Measurements from ENCODE around the gene BTRC.
"Not testable (repeated sequence)": the region's sequence is repeated elsewhere in the genome, so short reads cannot be mapped to it uniquely, and the experiment has no call there.

BTRC gene

GRCh38 chr10:101353692-101354327, at the start of gene BTRC:
BTRC (plus strand) TSS chr10:101354165; CDS start chr10:101354181, 16 bp downstream.
- DNase-seq (ENCODE audit: low read depth, low spot score): peak; percentile 99

DNA sequence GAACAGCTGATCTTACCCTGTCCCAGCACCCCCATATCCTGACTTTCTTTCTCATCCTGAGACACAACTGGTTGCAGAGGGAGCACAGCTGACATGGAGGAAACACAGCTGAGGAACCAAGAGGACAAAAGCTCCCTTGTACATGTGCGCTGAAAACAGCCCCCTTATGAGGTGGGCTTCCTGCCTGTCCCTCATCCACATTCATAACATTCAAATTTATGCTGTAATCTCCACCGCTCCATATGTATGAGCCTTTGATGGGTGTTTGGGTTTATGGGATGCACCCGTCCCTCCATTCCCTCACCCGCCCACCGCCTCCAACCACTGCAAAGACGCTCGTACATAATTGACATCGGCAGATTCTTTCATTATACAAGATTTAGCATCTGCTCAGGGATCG, 49.6 kb upstream of the BTRC start:
- no peak for DNase-seq (ENCODE audit: low read depth, low spot score)

DNA sequence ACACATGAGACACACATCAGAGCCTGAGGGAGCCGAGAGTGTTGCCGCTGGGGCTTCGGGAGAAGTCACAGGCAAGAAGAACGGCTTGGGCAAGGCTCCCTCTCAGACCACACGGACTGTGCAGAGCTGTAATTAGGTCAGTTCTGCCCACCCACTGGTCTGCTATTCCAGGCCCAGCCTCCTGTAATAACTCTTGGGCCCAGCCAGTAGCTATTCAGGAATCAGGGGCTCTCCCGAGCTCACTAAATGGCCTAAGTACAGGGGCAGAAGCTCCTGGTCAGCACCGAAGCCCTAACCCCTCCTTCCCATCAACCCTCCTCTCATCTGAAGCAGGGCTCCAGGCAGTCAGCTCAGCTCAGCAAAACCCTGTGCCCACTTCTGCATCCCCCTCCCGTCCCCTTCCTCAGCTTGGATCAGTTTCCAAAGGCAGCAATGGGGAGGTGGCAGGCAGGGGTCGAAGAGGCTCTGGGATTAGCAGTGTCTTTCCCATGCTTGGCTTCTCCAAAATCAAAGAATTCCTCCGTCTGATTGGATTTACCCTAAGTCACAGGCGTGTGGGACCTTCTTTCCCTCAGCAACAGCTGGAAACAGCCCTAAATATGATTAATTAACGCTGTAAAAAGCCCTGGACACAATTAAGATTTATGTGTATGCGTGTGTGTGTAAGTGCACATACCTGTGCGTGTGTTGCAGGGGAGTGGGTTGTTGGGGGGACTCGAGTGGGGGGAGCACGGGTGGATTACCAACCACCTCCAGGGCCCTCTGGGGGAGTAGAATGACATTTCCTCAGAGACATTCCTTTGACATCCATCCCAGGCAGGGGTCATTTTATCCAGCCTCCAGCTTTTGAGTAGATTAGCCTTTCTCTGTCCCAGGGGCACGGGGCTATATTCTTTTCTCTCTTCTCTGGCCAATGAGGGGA, 48.4 kb upstream of the BTRC start:
- no peak for DNase-seq (ENCODE audit: low read depth, low spot score)

DNA sequence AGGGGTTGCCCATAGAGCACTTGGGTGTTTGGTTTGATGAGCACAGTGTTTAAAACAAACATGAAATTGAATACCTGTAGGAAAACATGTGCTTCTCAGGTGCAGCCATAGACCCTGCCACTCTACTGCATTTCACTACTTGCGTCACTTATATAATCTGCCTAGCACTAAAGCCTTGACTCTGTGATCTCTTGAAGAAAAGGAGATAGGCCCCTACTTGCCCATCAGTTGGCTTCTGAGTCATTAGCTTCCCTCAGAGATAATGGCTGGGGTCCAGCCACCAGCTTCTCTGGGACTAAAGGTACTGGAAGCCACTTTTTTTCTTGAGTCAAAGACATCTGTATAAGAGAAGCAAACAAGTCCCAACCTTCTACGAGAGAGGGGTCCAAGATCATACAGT, 45.9 kb upstream of the BTRC start:
- no peak for DNase-seq (ENCODE audit: low read depth, low spot score)

GRCh38 chr10:101310529-101311184, 43.3 kb upstream of the BTRC start:
- no peak for DNase-seq (ENCODE audit: low read depth, low spot score)

GRCh38 chr10:101311185-101312066, 42.5 kb upstream of the BTRC start:
- DNase-seq (ENCODE audit: low read depth, low spot score): no peak

- DNase-seq (ENCODE audit: low read depth, low spot score): no peak
Observed at GRCh38 chr10:101319241-101319915, 34.6 kb upstream of the BTRC start.

GRCh38 chr10:101321073-101321472, 32.9 kb upstream of the BTRC start:
- DNase-seq (ENCODE audit: low read depth, low spot score): no peak

GRCh38 chr10:101322266-101323108, 31.5 kb upstream of the BTRC start:
- no peak for DNase-seq (ENCODE audit: low read depth, low spot score)

- no peak for DNase-seq (ENCODE audit: low read depth, low spot score)
Observed at GRCh38 chr10:101323495-101323894, 30.5 kb upstream of the BTRC start.

DNA sequence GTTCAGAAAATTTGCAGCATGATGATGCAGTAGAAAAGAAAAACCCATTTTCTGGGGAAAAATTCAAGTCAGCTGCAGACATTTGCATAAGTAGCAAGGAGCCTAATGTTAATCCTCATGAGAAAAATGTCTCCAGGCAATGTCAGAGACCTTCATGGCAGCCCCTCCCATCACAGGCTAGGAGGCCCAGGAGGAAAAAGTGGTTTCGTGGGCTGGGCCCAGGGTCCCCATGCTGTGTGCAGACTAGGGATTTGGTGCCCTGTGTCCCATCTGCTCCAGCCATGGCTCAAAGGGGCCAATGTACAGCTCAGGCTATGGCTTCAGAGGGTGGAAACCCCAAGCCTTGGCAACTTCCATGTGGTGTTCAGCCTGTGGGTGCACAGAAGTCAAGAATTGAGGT, 26.5 kb upstream of the BTRC start:
- DNase-seq (ENCODE audit: low read depth, low spot score): not testable (repeated sequence)

DNA sequence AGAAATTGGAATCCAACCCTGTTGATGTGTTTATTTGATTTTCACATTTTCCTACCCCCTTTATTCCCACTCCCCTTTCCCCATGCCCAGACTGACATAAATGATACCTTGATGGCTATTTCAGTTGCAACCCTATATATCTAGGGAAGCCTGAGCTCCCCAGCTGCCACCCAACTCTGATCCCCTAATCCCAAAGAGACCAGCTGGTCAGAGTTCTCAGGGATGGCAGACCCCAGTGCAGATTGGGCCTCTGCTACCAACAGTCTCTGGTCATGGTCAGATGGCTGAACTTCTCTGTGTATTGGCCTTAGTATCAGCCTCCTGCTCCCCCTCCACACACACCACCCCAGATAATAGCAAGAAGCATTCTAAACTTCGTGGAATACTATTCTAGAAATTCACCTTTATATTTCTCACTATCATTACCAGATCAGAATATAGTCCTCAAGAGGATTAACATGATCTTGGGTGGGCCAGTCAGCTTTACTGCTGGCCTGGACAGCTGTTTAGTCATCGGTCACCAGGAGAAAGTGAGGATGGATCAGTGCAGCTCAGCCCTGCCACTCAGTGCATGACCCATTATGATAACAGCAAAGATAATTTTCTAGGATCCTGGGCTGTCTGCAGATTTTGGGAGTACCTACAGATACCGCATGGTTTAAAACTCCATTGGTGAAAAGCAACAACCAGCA, 24.5 kb upstream of the BTRC start:
- DNase-seq (ENCODE audit: low read depth, low spot score): no peak

- no peak for DNase-seq (ENCODE audit: low read depth, low spot score)
Observed at GRCh38 chr10:101330231-101330630, 23.7 kb upstream of the BTRC start.

DNA sequence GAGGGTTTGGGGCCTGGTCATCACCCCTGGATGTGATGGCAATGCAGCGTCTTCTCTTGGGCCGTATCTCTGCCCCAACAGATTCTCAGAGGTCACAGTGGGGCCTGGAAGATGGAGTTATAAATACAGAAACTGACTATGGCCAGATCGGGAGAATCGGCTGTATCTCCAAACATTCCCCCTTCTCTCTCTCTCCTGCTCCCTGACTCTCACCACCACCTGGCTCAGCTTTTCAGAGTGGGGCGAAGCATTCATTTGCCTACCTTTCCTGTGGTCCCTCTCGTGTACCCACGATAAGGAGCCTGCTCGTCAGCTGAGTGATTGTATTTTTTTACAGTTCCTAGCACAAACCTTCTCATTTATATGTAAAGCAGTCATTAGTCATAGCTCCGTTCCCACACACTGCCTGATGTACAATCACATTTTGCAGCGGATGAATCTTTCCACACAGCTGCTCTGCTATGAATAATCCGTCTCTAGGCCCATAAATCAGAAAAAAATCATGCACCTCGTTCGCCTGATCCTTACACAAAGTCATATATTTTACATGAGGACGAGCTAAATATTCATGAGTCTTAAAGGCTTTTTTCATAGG, 23.2 kb upstream of the BTRC start:
- DNase-seq (ENCODE audit: low read depth, low spot score): no peak

GRCh38 chr10:101331956-101332355, 22.0 kb upstream of the BTRC start:
- DNase-seq (ENCODE audit: low read depth, low spot score): no peak

- not testable (repeated sequence) for DNase-seq (ENCODE audit: low read depth, low spot score)
Observed at GRCh38 chr10:101334259-101334658, 19.7 kb upstream of the BTRC start.

DNA sequence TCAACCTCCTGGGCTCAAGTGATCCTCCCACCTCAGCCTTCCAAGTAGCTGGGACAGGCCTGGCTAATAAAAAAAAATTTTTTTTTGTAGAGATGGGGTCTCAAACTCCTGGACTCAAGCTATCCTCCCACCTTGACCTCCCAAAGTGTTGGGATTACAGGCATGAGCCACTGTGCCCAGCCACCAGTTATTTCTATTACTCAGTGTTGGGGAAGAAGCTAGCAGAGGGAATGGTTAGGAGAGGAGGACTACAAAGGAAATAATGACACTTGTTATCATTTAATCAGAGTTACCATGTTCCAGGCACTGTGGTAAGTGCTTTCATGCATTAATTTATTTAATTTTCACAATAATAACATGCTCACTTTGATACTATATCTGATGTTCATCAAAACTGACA, 17.6 kb upstream of the BTRC start:
- DNase-seq (ENCODE audit: low read depth, low spot score): no peak

- DNase-seq (ENCODE audit: low read depth, low spot score): no peak
Observed at GRCh38 chr10:101337836-101338235, 16.1 kb upstream of the BTRC start.

DNA sequence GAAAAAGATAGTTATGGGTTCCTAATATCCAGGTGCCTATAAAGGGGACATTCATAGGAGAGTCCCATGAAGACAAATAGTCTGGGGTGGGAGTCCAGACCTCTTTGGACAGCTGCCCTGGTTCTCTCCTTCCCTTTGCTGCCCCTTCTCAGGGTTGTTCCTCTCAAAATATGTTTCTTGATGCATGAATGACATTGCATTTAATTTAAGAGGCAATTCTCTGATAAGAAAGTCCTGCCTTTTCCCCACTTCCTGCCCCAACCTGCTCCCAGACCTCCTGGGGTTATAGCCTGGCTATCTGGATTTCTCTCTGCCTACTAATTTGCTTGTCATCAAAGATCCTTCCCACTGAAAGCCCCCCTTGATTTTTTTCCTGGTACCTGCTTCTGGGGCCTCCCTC, 12.5 kb upstream of the BTRC start:
- no peak for DNase-seq (ENCODE audit: low read depth, low spot score)
